Kidney epithelial cell (primary cell): ENCODE measurements around the gene LSP1. TPM values are rescaled to one million over a fixed set of nuclear protein-coding genes. Genes with fewer than 3 reads are reported as not detected.

Experiments used
- DNase-seq: peaks from one replicate; pipeline ENCODE4 v3.0.0-alpha.2; 2010; ENCODE audit warnings: low read depth
- H3K27me3 ChIP-seq: 2 replicates; pipeline ENCODE4 v1.6.0; 2011; ENCODE audit warnings: low read length; ENCODE audit not compliant: control insufficient read depth, insufficient read depth
- H3K36me3 ChIP-seq: 2 replicates; pipeline ENCODE4 v1.5.1; 2011; ENCODE audit warnings: low read length; ENCODE audit not compliant: control insufficient read depth, insufficient read depth
- H3K4me3 ChIP-seq: 2 replicates; pipeline ENCODE4 v1.5.1; 2011; ENCODE audit warnings: low read depth, mild to moderate bottlenecking, control low read depth, low read length
- CTCF ChIP-seq: IDR thresholded peaks from 2 replicates; pipeline ENCODE4 v1.5.1; 2011; ENCODE audit warnings: mild to moderate bottlenecking, moderate library complexity, low read length, control low read depth, inconsistent platforms; ENCODE audit not compliant: insufficient read depth, poor library complexity, severe bottlenecking
- total RNA-seq: library from RNA; depleted of rRNA; stranded (reverse); fragments of >200 nt; gene quantifications from 2 replicates; pipeline ENCODE4 v1.2.3, GENCODE V29; 2015

Gene LSP1
- total RNA-seq, 1 donor from 2014 or later, result not detected

- DNase-seq, result no peak
- Histone ChIP-seq H3K36me3 (no peaks in the 10 kb centered on the region), H3K4me3 (no peak overlapping the region), H3K27me3 (peaks cover 6% of the 10 kb centered on the region)
- no peak for TF ChIP-seq CTCF
Measured at GRCh38 chr11:1933416-1934334, 80.8 kb downstream of the LSP1 start.

- no peak for TF ChIP-seq CTCF
- DNase-seq, result no peak
- Histone ChIP-seq H3K27me3 (peaks cover 9% of the 10 kb centered on the region), H3K4me3 (no peak overlapping the region), H3K36me3 (no peaks in the 10 kb centered on the region)
Measured at GRCh38 chr11:1934335-1935155, 81.7 kb downstream of the LSP1 start.

GRCh38 chr11:1935156-1936071, 82.5 kb downstream of the LSP1 start:
- TF ChIP-seq CTCF, result no peak
- no peak for DNase-seq
- H3K4me3 ChIP-seq, result no peak overlapping the region
- H3K36me3 ChIP-seq, result no peaks in the 10 kb centered on the region
- H3K27me3 ChIP-seq, result peaks cover 9% of the 10 kb centered on the region

- Histone ChIP-seq H3K36me3 (no peaks in the 10 kb centered on the region), H3K4me3 (no peak overlapping the region), H3K27me3 (peaks cover 9% of the 10 kb centered on the region)
- TF ChIP-seq CTCF, result no peak
- no peak for DNase-seq
Measured at GRCh38 chr11:1936072-1936780, 83.3 kb downstream of the LSP1 start.
